Keratinocyte (primary cell): ENCODE results near the gene ZBTB49.

Experiments
- EZH2 ChIP-seq: IDR thresholded peaks from one replicate; pipeline ENCODE4 v1.6.1; 2012; ENCODE audit warnings: inconsistent platforms, mild to moderate bottlenecking, low read length, moderate library complexity
- TF ChIP-seq, protein P1 (sequence below), 3 experiments: IDR thresholded peaks in 1 of 3; conservative IDR thresholded peaks in 1 of 3; optimal IDR thresholded peaks in 1 of 3; 2 replicates in 2 of 3; 3 replicates in 1 of 3; pipeline versions ENCODE3 to v1.5.1; 2011; ENCODE audit warnings: low read length in 3 of 3, mild to moderate bottlenecking in 3 of 3, moderate library complexity in 2 of 3, control low read depth in 1 of 3, inconsistent platforms in 1 of 3; ENCODE audit not compliant: insufficient read depth in 2 of 3; ENCODE audit errors: extremely low read depth in 1 of 3

- TF ChIP-seq, protein P1, sequence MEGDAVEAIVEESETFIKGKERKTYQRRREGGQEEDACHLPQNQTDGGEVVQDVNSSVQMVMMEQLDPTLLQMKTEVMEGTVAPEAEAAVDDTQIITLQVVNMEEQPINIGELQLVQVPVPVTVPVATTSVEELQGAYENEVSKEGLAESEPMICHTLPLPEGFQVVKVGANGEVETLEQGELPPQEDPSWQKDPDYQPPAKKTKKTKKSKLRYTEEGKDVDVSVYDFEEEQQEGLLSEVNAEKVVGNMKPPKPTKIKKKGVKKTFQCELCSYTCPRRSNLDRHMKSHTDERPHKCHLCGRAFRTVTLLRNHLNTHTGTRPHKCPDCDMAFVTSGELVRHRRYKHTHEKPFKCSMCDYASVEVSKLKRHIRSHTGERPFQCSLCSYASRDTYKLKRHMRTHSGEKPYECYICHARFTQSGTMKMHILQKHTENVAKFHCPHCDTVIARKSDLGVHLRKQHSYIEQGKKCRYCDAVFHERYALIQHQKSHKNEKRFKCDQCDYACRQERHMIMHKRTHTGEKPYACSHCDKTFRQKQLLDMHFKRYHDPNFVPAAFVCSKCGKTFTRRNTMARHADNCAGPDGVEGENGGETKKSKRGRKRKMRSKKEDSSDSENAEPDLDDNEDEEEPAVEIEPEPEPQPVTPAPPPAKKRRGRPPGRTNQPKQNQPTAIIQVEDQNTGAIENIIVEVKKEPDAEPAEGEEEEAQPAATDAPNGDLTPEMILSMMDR (optimal IDR thresholded peaks at IDR 0.05 in 1 of 3, IDR thresholded peaks at IDR 0.05 in 1 of 3, conservative IDR thresholded peaks at IDR 0.05 in 1 of 3; ENCODE audit: extremely low read depth in 1 of 3, insufficient read depth in 2 of 3, low read length in 3 of 3): no peak
- no peak for TF ChIP-seq EZH2
Measured at GRCh38 chr4:4364061-4364460, 74.0 kb downstream of the ZBTB49 start.
